ENCODE data around the gene SPACA4. TPM values are rescaled to one million over a fixed set of nuclear protein-coding genes. Genes with fewer than 3 reads are reported as not detected.

The SPACA4 gene
- total and polyA plus RNA-seq, 9 of the 15 experiments (the other 6 are each of a cell fraction or from before 2014, with no cell fraction given), result not detected

DNA sequence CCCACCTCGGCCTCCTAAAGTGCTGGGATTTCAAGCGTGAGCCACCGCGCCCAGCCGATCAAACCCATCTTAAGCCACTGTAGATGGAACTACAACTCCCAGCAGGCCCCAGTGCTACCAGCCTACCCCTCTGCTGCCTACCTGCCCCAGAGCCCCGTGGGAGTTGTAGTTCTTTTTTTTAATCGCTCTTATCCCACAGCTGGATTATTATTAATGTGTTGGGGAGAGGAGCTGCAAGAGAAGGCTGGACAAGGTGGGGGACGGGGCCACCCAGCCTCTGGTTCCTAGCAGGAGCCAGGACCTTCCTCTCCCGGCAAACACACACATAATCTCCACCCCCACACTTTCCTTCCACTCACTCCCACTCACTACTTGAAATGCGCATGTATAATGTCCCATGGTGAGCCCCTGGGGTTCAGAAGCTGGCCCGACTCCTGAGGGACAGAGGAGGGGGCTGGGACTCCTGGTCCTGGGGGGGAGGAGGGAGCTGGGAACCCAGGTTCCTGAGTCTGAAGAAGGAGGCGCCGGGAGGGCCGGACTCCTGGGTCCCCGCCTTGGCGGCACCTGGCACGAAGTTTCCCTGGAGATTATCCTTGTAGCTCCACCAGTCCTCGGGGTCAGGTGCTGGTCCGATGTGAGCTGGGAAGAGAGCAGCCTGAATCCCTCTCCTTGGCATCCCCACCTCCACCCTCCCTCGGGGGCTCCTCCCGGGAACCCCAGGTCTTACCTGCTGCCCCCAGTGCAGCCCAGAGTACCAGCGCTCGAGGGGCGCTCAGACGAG lies 38.5 kb downstream of the SPACA4 start (continued):
- peak; percentile 85 to 100 for TF ChIP-seq AFF1 (IDR thresholded peaks at IDR 0.05; ENCODE audit: low read depth in 1 of 2, partially characterized antibody in 2 of 2)
- TF ChIP-seq CLOCK (CRISPR knock-in tag; IDR thresholded peaks at IDR 0.05; ENCODE audit: borderline replicate concordance), result no peak
- TF ChIP-seq ZSCAN32 (CRISPR knock-in tag; IDR thresholded peaks at IDR 0.05), result no peak
- TF ChIP-seq MCM7 (IDR thresholded peaks at IDR 0.05), result no peak
- no peak for TF ChIP-seq HDAC8 (tag; IDR thresholded peaks at IDR 0.05)
- TF ChIP-seq TCF3 (CRISPR knock-in tag; IDR thresholded peaks at IDR 0.05), result no peak
- TF ChIP-seq, protein P1, sequence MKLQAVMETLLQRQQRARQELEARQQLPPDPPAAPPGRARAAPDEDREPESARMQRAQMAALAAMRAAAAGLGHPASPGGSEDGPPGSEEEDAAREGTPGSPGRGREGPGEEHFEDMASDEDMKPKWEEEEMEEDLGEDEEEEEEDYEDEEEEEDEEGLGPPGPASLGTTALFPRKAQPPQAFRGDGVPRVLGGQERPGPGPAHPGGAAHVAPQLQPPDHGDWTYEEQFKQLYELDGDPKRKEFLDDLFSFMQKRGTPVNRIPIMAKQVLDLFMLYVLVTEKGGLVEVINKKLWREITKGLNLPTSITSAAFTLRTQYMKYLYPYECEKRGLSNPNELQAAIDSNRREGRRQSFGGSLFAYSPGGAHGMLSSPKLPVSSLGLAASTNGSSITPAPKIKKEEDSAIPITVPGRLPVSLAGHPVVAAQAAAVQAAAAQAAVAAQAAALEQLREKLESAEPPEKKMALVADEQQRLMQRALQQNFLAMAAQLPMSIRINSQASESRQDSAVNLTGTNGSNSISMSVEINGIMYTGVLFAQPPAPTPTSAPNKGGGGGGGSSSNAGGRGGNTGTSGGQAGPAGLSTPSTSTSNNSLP (IDR thresholded peaks at IDR 0.05; ENCODE audit: borderline replicate concordance, low read depth, low read length), result 0 out of 2 replicates have a peak, but pooled peaks have one; percentile 10
- TF ChIP-seq PHF21A (IDR thresholded peaks at IDR 0.05; ENCODE audit: borderline replicate concordance, low read depth), result no peak
- no peak for TF ChIP-seq SMARCC2 (IDR thresholded peaks at IDR 0.05; ENCODE audit: low read depth)
- no peak for TF ChIP-seq POU5F1 (IDR thresholded peaks at IDR 0.05; ENCODE audit: borderline replicate concordance, low read depth, low read length, partially characterized antibody)
- TF ChIP-seq, protein P2, sequence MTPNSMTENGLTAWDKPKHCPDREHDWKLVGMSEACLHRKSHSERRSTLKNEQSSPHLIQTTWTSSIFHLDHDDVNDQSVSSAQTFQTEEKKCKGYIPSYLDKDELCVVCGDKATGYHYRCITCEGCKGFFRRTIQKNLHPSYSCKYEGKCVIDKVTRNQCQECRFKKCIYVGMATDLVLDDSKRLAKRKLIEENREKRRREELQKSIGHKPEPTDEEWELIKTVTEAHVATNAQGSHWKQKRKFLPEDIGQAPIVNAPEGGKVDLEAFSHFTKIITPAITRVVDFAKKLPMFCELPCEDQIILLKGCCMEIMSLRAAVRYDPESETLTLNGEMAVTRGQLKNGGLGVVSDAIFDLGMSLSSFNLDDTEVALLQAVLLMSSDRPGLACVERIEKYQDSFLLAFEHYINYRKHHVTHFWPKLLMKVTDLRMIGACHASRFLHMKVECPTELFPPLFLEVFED (CRISPR knock-in tag; conservative IDR thresholded peaks at IDR 0.05), result no peak
- TF ChIP-seq, protein P3, sequence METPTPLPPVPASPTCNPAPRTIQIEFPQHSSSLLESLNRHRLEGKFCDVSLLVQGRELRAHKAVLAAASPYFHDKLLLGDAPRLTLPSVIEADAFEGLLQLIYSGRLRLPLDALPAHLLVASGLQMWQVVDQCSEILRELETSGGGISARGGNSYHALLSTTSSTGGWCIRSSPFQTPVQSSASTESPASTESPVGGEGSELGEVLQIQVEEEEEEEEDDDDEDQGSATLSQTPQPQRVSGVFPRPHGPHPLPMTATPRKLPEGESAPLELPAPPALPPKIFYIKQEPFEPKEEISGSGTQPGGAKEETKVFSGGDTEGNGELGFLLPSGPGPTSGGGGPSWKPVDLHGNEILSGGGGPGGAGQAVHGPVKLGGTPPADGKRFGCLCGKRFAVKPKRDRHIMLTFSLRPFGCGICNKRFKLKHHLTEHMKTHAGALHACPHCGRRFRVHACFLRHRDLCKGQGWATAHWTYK (CRISPR knock-in tag; IDR thresholded peaks at IDR 0.05), result no peak
- TF ChIP-seq ZNF354B (CRISPR knock-in tag; IDR thresholded peaks at IDR 0.05), result no peak
- no peak for TF ChIP-seq ZEB2 (IDR thresholded peaks at IDR 0.05)
- no peak for TF ChIP-seq FOXM1 (IDR thresholded peaks at IDR 0.05; ENCODE audit: low read depth)
- no peak for TF ChIP-seq FOXM1 (CRISPR knock-in tag; IDR thresholded peaks at IDR 0.05; ENCODE audit: low read depth)
- peak; percentile 95 for TF ChIP-seq EGR1 (conservative IDR thresholded peaks at IDR 0.05)
